CD4-positive, CD25-positive, alpha-beta regulatory T cell (primary cell): ENCODE data around the gene IMMP2L. TPM values are rescaled to one million over a fixed set of nuclear protein-coding genes. Genes with fewer than 3 reads are reported as not detected.
"Not testable (repeated sequence)": the region's sequence is repeated elsewhere in the genome, so short reads cannot be mapped to it uniquely, and the experiment has no call there.

Source experiments
- ATAC-seq, 2 donors: fragments of 150-1000 bp; cut with Tn5 transposase; one replicate each; pipeline ENCODE4 v1.10.0; 2021; ENCODE audit warnings: low read depth in 2 of 2, moderate number of reproducible peaks in 2 of 2, moderate library complexity in 1 of 2
- DNase-seq, 3 donors: peaks; one replicate each; pipeline versions ENCODE4 v3.0.0 to v3.0.0-alpha.2; 2012 to 2022; ENCODE audit warnings: mixed read lengths in 1 of 3
- H3K27ac ChIP-seq: one replicate; pipeline ENCODE4 v1.7.0; 2013; ENCODE audit warnings: mild to moderate bottlenecking, low read length; ENCODE audit not compliant: insufficient read depth, poor library complexity, severe bottlenecking
- H3K27me3 ChIP-seq: one replicate; pipeline ENCODE4 v1.7.0; 2013; ENCODE audit warnings: low read length; ENCODE audit not compliant: control insufficient read depth, insufficient read depth
- H3K36me3 ChIP-seq: one replicate; pipeline ENCODE4 v1.7.0; 2013; ENCODE audit warnings: mild to moderate bottlenecking, low read length, moderate library complexity; ENCODE audit not compliant: control insufficient read depth, insufficient read depth
- H3K4me1 ChIP-seq: 2 replicates; pipeline ENCODE4 v1.7.0; 2013; ENCODE audit warnings: mild to moderate bottlenecking, low read length; ENCODE audit not compliant: insufficient read depth, control insufficient read depth, poor library complexity, severe bottlenecking
- H3K4me3 ChIP-seq: one replicate; pipeline ENCODE4 v1.7.0; 2013; ENCODE audit warnings: low read depth, mild to moderate bottlenecking, low read length, moderate library complexity
- H3K9me3 ChIP-seq, 2 experiments: 1 replicate in 1 of 2; 2 replicates in 1 of 2; pipeline ENCODE4 v1.7.0; 2013; ENCODE audit warnings: low read length in 2 of 2, mild to moderate bottlenecking in 1 of 2, moderate library complexity in 1 of 2; ENCODE audit not compliant: control insufficient read depth in 2 of 2
- H3K27ac Mint-ChIP-seq, 3 donors: one replicate each; pipeline ENCODE4 v1.8.0; 2020 to 2022; ENCODE audit warnings: mild to moderate bottlenecking in 3 of 3, mixed read lengths in 3 of 3, moderate library complexity in 2 of 3
- H3K27me3 Mint-ChIP-seq: one replicate; pipeline ENCODE4 v1.8.0; 2022; ENCODE audit warnings: mild to moderate bottlenecking, mixed read lengths
- H3K36me3 Mint-ChIP-seq: one replicate; pipeline ENCODE4 v1.8.0; 2020; ENCODE audit warnings: mixed read lengths
- H3K4me1 Mint-ChIP-seq, 4 donors: one replicate each; pipeline ENCODE4 v1.8.0; 2020 to 2022; ENCODE audit warnings: mixed read lengths in 4 of 4, mild to moderate bottlenecking in 1 of 4
- H3K4me3 Mint-ChIP-seq, 4 donors: one replicate each; pipeline ENCODE4 v1.8.0; 2020 to 2022; ENCODE audit warnings: mild to moderate bottlenecking in 4 of 4, mixed read lengths in 4 of 4, moderate library complexity in 3 of 4
- H3K9me3 Mint-ChIP-seq, 7 donors: one replicate each; pipeline ENCODE4 v1.8.0; 2020 to 2022; ENCODE audit warnings: mixed read lengths in 7 of 7, mild to moderate bottlenecking in 3 of 7, moderate library complexity in 2 of 7
- polyA plus RNA-seq, 4 donors: library from polyadenylated mRNA; unstranded; fragments of 300-500 nt; fragmentation: Illumina TruSeq; gene quantifications; one replicate each; pipeline ENCODE4 v1.2.3, GENCODE V29; 2021
- total RNA-seq: library from RNA; stranded (reverse); gene quantifications from one replicate; pipeline ENCODE4 v1.2.3, GENCODE V29; 2022

Gene IMMP2L
- 17.5 TPM for total RNA-seq
- polyA plus RNA-seq, result 10 to 100 TPM in 3 of 4 donors, 1 to 10 TPM in 1; 8.9 to 23.8 (median 15.8) TPM

DNA sequence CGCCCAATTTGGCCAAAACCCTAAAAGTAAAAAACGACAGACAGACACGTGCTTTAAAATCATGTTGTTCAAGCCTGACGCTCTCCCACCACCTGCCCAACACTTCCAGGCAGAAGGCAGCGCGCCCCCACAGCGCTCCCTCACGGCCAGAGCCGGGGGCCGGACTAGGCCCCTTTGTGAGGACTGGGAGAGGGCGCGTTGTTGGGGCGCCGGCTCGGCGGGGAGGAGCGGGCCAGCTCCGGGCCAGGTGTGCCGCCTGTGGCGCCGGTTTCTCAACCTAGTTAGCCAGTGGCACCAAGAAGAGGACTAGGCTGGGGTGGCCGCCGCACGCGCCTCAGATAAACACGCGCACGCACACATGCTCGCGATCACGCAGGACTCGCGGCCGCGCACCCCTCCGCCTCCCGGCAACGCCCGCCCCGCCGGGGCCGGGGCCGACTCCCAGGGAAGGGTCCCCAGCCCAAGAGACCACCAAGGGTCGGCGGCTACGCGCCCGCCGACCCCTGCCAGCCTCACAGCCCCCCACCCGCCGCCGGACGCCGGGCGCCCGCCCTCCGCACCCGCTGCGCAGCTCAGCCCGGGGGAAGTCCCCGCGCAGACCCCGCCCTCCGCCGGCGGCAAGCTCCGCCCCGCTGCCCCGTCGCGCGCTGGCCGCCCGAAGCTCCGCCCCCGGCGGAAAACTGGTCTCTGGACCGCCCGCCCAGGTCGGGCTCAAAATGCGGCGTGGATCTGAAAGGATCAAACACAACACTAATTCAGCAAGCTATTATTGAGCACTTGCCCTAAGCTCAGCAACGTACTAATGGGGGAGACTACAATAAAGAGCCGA is at the start of gene IMMP2L:
Gene IMMP2L, minus strand, starts transcription at position 589 of the 829 bp plus-strand sequence.
- Histone ChIP-seq H3K9me3 (no peaks in the 10 kb centered on the region), H3K4me3 (peak within 1 kb of the TSS; percentile 90), H3K36me3 (no peaks in the 10 kb centered on the region), H3K27me3 (peaks cover 8% of the 10 kb centered on the region), H3K4me1 (peaks cover 19% of the 10 kb centered on the region), H3K27ac (peak within 1 kb of the TSS; percentile 84)
- ATAC-seq (peak; percentile 94 to 95), DNase-seq (peak; percentile 83 to 91 (median 88))
- peaks cover 25 to 44% (median 33%) of the 10 kb centered on the region in 4 donors for H3K4me1 Mint-ChIP-seq
- H3K4me3 Mint-ChIP-seq, result peak within 1 kb of the TSS; percentile 88 to 93 (median 91)
- H3K27me3 Mint-ChIP-seq, result peaks cover 10% of the 10 kb centered on the region
- H3K36me3 Mint-ChIP-seq, result peaks cover 6% of the 10 kb centered on the region
- peak within 1 kb of the TSS; percentile 92 to 97 (median 94) for H3K27ac Mint-ChIP-seq
- H3K9me3 Mint-ChIP-seq, result peaks cover 0 to under 1% (median 0%) of the 10 kb centered on the region in 7 donors

DNA sequence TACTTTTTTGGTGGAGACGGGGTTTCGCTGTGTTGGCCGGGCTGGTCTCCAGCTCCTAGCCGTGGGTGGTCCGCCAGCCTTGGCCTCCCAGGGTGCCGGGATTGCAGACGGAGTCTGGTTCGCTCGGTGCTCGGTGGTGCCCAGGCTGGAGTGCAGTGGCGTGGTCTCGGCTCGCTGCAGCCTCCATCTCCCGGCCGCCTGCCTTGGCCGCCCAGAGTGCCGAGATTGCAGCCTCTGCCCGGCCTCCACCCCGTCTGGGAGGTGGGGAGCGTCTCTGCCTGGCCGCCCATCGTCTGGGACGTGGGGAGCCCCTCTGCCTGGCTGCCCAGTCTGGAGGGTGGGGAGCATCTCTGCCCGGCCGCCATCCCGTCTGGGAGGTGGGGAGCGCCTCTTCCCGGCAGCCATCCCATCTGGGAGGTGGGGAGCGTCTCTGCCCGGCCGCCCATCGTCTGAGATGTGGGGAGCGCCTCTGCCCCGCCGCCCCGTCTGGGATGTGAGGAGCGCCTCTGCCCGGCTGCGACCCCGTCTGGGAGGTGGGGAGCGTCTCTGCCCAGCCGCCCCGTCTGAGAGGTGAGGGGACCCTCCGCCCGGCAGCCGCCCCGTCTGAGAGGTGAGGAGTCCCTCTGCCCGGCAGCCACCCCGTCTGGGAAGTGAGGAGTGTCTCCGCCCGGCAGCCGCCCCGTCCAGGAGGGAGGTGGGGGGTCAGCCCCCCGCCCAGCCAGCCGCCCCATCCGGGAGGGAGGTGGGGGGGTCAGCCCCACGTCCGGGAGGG is 47.4 kb upstream of the IMMP2L start:
- not testable (repeated sequence) for H3K27me3 ChIP-seq, H3K4me3 ChIP-seq, H3K36me3 ChIP-seq, H3K9me3 ChIP-seq, DNase-seq, H3K4me3 Mint-ChIP-seq, H3K27ac Mint-ChIP-seq, H3K9me3 Mint-ChIP-seq, H3K36me3 Mint-ChIP-seq, H3K27ac ChIP-seq, H3K4me1 Mint-ChIP-seq, H3K4me1 ChIP-seq, H3K27me3 Mint-ChIP-seq, ATAC-seq

DNA sequence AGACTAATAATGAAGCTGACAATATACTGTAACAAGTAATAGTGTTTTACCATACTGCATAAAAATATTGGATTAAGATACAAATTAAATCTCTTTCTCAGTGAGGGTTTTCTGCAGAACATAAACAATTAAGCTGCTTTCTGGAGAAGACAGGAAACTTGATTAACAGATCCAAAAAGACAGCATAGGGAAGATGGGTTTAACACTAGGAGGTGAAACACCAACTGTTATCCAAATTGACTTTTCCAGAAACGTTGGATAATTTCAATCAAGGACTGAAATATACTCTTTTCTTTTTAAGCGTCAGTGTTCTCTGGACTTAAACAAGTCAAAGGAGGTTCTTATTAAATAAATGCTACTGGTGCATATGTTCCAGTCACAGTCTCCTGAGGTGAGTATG is 45.3 kb upstream of the IMMP2L start:
- no peaks in the 10 kb centered on the region for H3K4me1 ChIP-seq
- ATAC-seq, result no peak
- no peaks in the 10 kb centered on the region for H3K36me3 ChIP-seq
- no peak for DNase-seq
- H3K36me3 Mint-ChIP-seq, result no peaks in the 10 kb centered on the region
- no peak overlapping the region for H3K27ac ChIP-seq
- H3K4me3 Mint-ChIP-seq, result no peak overlapping the region
- H3K27ac Mint-ChIP-seq, result no peak overlapping the region
- no peaks in the 10 kb centered on the region for H3K4me1 Mint-ChIP-seq
- no peaks in the 10 kb centered on the region for H3K9me3 ChIP-seq
- no peaks in the 10 kb centered on the region for H3K27me3 Mint-ChIP-seq
- H3K9me3 Mint-ChIP-seq, result no peaks in the 10 kb centered on the region
- no peak overlapping the region for H3K4me3 ChIP-seq
- no peaks in the 10 kb centered on the region for H3K27me3 ChIP-seq

DNA sequence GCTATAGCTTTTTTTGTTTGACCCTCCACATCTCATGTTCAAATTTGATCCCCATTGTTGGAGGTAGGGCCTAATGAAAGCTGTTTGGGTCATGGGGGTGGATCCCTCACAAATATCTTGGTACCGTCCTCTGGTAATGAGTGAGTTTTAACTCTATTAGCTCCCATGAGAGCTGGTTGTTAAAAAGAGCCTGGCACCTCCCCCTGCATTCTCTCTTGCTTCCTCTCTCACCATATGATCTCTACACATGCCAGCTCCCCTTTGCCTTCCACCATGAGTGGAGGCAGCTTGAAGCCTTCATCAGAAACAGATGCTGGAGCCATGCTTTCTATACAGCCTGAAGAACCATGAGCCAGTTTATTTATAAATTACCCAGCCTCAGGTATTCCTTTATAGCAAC is 43.0 kb upstream of the IMMP2L start:
- no peaks in the 10 kb centered on the region for H3K27me3 ChIP-seq
- no peaks in the 10 kb centered on the region for H3K36me3 Mint-ChIP-seq
- H3K9me3 ChIP-seq, result no peaks in the 10 kb centered on the region
- H3K4me3 ChIP-seq, result no peak overlapping the region
- H3K27ac Mint-ChIP-seq, result no peak overlapping the region
- H3K36me3 ChIP-seq, result no peaks in the 10 kb centered on the region
- H3K4me1 ChIP-seq, result no peaks in the 10 kb centered on the region
- peaks cover 7% of the 10 kb centered on the region for H3K27me3 Mint-ChIP-seq
- no peak for ATAC-seq
- no peaks in the 10 kb centered on the region for H3K4me1 Mint-ChIP-seq
- DNase-seq, result no peak
- no peak overlapping the region for H3K27ac ChIP-seq
- peaks cover 0 to 4% (median 0%) of the 10 kb centered on the region in 7 donors for H3K9me3 Mint-ChIP-seq
- no peak overlapping the region for H3K4me3 Mint-ChIP-seq

DNA sequence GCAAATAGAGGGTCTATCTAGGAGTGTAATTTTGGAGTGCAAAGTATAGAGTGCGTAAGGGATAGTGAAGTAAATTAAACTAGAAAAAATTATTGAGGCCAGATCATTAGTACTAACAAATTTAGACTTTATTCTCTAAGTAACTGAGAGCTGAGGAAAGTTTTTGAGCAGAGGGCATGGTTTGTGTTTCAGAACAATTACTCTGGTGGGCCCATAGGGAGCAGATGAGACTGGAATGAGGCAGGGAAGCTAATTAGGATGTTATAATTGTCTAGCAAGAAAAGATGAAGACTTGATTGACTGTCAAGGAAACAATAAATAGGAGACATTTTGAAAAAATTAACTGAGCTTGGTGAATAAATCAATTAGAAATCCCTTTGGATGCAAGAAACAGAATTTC is 37.8 kb upstream of the IMMP2L start:
- no peaks in the 10 kb centered on the region for H3K36me3 ChIP-seq
- H3K27ac Mint-ChIP-seq, result no peak overlapping the region
- no peaks in the 10 kb centered on the region for H3K27me3 ChIP-seq
- no peaks in the 10 kb centered on the region for H3K4me1 Mint-ChIP-seq
- no peaks in the 10 kb centered on the region for H3K9me3 ChIP-seq
- no peak for ATAC-seq
- DNase-seq, result no peak
- no peak overlapping the region for H3K4me3 Mint-ChIP-seq
- no peak overlapping the region for H3K27ac ChIP-seq
- H3K4me1 ChIP-seq, result no peaks in the 10 kb centered on the region
- H3K4me3 ChIP-seq, result no peak overlapping the region
- H3K27me3 Mint-ChIP-seq, result peaks cover 10% of the 10 kb centered on the region
- no peaks in the 10 kb centered on the region for H3K36me3 Mint-ChIP-seq
- peaks cover 0 to 8% (median 4%) of the 10 kb centered on the region in 7 donors for H3K9me3 Mint-ChIP-seq

DNA sequence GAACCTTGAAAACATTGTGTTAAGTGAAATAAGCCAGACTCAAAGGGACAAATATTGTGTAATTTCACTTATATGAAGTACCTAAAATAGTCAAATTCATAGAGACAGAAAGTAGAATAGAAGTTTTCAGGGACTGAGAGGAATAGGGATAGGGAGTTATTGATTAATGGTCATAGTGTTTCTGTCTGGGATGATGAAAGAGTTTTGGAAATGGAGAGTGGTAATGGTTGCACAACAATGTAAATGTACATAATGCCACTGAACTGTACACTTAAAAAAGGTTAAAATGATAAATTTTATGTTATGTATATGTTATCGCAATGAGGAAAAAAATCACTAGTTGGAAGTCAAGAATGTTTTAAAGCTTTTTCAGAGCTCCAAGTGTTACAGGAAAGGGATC is 33.5 kb upstream of the IMMP2L start:
- no peak overlapping the region for H3K27ac Mint-ChIP-seq
- Histone ChIP-seq H3K27me3 (no peaks in the 10 kb centered on the region), H3K36me3 (no peaks in the 10 kb centered on the region), H3K4me1 (no peaks in the 10 kb centered on the region), H3K4me3 (no peak overlapping the region), H3K27ac (no peak overlapping the region), H3K9me3 (no peaks in the 10 kb centered on the region)
- DNase-seq (no peak), ATAC-seq (no peak)
- H3K4me3 Mint-ChIP-seq, result no peak overlapping the region
- H3K36me3 Mint-ChIP-seq, result no peaks in the 10 kb centered on the region
- peaks cover 16% of the 10 kb centered on the region for H3K27me3 Mint-ChIP-seq
- peaks cover 0 to 8% (median 3%) of the 10 kb centered on the region in 7 donors for H3K9me3 Mint-ChIP-seq
- H3K4me1 Mint-ChIP-seq, result no peaks in the 10 kb centered on the region

DNA sequence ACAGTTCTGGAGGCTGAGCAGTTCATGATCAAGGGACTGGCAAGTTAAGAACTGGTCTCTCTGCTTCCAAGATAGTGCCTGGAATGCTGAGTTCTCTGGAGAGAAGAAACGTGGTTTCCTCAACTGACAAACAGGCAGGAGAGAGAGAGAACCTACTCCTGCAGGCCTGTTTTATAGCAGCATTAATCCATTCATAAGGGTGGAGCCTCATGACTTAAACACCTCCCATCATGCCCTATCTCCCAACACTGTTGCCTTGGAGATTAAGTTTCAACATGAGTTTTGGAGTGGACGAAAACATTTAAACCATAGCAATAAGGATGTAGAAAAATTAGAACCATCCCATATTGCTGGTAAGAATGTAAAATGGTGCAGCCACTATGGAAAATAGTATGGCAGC is 32.3 kb upstream of the IMMP2L start:
- Mint-ChIP-seq H3K27me3 (peaks cover 8% of the 10 kb centered on the region), H3K4me1 (no peaks in the 10 kb centered on the region), H3K27ac (no peak overlapping the region), H3K36me3 (no peaks in the 10 kb centered on the region), H3K4me3 (no peak overlapping the region), H3K9me3 (peaks cover 0 to 8% (median 3%) of the 10 kb centered on the region in 7 donors)
- Histone ChIP-seq H3K4me3 (no peak overlapping the region), H3K27me3 (no peaks in the 10 kb centered on the region), H3K4me1 (no peaks in the 10 kb centered on the region), H3K27ac (no peak overlapping the region), H3K36me3 (no peaks in the 10 kb centered on the region), H3K9me3 (no peaks in the 10 kb centered on the region)
- ATAC-seq (no peak), DNase-seq (no peak)
